GM03348 (cell line): Measurements from ENCODE around the gene BSG.
A peak's percentile ranks its signal among the peaks of the same experiment; 100 is the strongest.

Experiments used
- DNase-seq: peaks from one replicate; pipeline ENCODE4 v3.0.0; 2012; ENCODE audit warnings: low spot score

BSG gene

GRCh38 chr19:540867-541637, 31.3 kb upstream of the BSG start:
- DNase-seq: no peak

GRCh38 chr19:541699-542098, 30.7 kb upstream of the BSG start:
- DNase-seq: no peak

GRCh38 chr19:542173-542866, 30.1 kb upstream of the BSG start:
- no peak for DNase-seq

GRCh38 chr19:543910-544608, 28.3 kb upstream of the BSG start, which contains the start of gene GZMM:
TSS of gene GZMM (plus strand) at chr19:544053. CDS start at chr19:544072, 19 bp downstream.
- DNase-seq: no peak

- DNase-seq: no peak
Observed at GRCh38 chr19:547117-547516, 25.3 kb upstream of the BSG start.

- no peak for DNase-seq
Observed at GRCh38 chr19:547836-548720, 24.3 kb upstream of the BSG start.

- no peak for DNase-seq
Observed at GRCh38 chr19:548886-549830, 23.2 kb upstream of the BSG start.

DNA sequence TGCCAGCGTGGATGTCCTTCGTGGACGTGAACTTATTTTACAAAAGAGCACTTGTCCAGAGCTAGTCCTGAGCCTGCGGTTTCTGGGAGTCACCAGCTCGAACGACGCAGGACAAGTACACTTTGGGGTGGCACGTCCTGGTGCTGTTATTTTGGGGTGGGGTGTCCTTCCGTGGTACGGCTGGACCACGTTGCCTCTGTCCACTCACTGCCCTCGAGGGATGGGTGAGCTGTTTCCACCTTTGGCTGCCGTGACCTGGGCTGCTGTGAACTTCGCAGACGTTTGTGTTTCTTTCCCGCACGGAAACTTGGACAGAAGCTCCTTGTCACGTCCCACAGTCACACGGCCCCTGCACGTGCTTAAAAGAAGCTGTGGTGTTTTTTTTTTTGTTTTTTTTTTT, 17.6 kb upstream of the BSG start:
- no peak for DNase-seq

DNA sequence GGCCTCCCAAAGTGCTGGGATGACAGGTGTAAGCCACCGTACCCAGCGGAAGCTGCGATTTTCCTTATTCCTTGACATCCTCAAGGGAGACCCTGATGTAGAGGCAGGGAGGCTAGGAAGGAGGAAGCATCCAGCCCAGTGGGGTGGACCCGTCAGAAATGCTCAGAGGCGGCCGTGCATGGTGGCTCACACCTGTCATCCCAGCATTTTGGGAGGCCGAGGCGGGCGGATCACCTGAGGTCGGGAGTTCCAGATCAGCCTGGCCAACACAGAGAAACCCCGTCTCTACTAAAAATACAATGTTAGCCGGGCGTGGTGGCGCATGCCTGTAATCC, 17.0 kb upstream of the BSG start:
- DNase-seq: no peak

GRCh38 chr19:556611-557382, 15.6 kb upstream of the BSG start:
- no peak for DNase-seq

GRCh38 chr19:558770-559439, 13.5 kb upstream of the BSG start:
- no peak for DNase-seq

- DNase-seq: no peak
Observed at GRCh38 chr19:560121-560520, 12.3 kb upstream of the BSG start.

DNA sequence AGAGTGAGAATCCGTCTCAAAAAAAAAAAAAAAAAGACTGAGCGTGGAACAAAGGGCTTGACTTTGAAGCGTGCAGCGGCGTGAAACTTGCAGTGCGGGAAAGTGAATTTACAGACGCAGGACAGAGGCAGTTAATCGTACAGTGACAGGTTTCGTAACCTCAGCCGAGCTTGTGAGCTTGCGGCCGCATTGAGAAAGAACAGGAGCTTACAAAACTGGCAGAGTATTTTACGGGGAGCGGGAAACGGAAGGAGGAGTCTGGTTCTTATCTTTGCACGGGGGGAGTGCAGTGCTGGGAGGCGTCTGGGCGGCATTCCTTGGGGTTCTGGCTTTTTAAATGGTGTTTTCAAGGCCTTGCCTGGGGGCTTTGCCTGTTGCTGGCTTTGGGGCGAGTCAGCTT, 6.0 kb upstream of the BSG start:
- DNase-seq: peak; percentile 51

GRCh38 chr19:566844-567243, 5.6 kb upstream of the BSG start:
- no peak for DNase-seq

DNA sequence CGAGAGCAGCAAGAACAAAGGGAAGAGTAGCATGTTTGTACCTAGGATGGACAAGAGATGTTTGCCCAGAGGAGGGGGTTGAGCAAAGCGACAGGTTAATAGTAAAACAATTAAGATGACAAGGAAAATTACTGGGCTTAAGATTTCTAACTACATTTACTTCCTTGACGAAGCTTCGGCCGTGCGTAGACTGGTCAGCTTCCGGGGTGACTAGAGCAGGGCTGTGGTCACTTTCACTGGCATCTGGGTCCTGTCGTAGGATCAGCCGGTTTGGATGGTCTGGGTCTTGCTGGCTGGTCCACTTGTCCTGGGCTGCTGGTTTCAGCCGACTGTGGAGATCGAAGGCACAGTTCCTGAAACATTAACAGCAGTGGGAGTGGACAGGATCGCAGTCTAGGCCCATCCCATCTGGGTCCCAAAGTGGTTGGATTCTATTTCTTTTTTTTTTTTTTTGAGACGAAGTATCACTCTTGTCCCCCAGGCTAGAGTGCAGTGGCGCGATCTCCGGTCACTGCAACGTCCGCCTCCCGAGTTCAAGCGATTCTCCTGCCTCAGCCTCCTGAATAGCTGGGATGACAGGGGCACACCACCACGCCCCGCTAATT, 5.0 kb upstream of the BSG start:
- DNase-seq: no peak

- no peak for DNase-seq
Observed at GRCh38 chr19:570251-570686, 2.1 kb upstream of the BSG start.

DNA sequence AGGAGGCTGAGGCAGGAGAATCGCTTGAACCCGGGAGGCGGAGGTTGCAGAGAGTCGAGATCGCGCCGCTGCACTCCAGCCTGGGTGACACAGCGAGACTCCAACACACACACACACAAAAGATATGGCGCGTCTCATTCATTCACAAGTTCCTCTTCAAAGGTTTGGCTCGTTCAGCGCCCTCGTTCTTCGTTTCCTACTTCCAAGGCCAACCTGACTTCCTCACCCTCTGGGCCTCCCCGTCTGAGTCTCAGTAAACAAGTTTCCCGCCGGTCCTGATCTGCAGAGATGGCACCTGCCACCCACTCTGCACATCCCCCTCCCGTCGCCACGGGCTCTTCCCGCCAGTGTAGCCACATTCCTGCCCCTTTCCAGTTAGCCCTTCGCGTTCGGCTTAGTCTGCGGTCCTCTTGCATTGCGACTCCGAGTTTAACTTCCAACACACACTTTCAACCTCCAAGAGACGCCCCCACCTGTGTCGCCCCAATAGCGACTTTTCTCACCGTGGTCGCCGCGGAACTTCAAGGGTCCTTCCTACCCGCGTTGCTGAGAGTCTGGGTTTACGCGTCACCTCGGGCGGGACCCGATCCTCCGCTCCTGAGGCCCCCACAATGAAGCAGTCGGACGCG, 1.3 kb upstream of the BSG start:
- no peak for DNase-seq

GRCh38 chr19:571566-571974, 826 bp upstream of the BSG start:
- DNase-seq: peak; percentile 45
